ENCODE measurements around the gene APOBEC3B. TPM values are rescaled to one million over a fixed set of nuclear protein-coding genes. Genes with fewer than 3 reads are reported as not detected.

Gene APOBEC3B
- total and polyA plus RNA-seq, 2 of the 8 experiments (the other 6 are each of a cell fraction or from before 2014, with no cell fraction given): 14.2 to 74.9 TPM

GRCh38 chr22:38972558-38972957, 9.6 kb upstream of the APOBEC3B start:
- POLR2A ChIA-PET (ENCODE audit: partially characterized antibody): interaction anchor here (0.7 to 1.2 kb wide), 3 partner anchors 25 to 293 kb away, joined by 3 to 5 read pairs (median 3); no protein-coding TSS in a partner anchor
- Histone ChIP-seq H2AFZ (ENCODE audit: low read length) (no peak overlapping the region), H3K27me3 (replicated peaks in 1 of 4; ENCODE audit: control insufficient read depth in 3 of 4, extremely low read depth in 1 of 4, insufficient read depth in 3 of 4, low read length in 3 of 4) (no peaks in the 10 kb centered on the region; a peak in 2 of 7 replicates), H2BK12ac (ENCODE audit: low read depth, low read length) (no peak overlapping the region), H3K4me3 (ENCODE audit: extremely low read depth in 1 of 4, insufficient read depth in 2 of 4, low read depth in 3 of 4, low read length in 4 of 4) (no peak overlapping the region), H3K23me2 (ENCODE audit: low read depth, low read length) (no peaks in the 10 kb centered on the region), H3K79me2 (ENCODE audit: control insufficient read depth in 1 of 2, insufficient read depth in 2 of 2, low read length in 2 of 2) (no peaks in the 10 kb centered on the region), H3K27ac (ENCODE audit: low read depth, low read length) (no peak overlapping the region), H3K56ac (replicated peaks; ENCODE audit: insufficient read length, low read depth, low read length) (no peak overlapping the region), H2BK5ac (ENCODE audit: low read depth, low read length) (no peak overlapping the region), H2BK15ac (ENCODE audit: low read length) (no peak overlapping the region), H3K9me3 (ENCODE audit: insufficient read depth in 2 of 2, low read depth in 1 of 2, low read length in 1 of 2) (peaks cover 6 to 18% of the 10 kb centered on the region in 2 experiments; a peak in 3 of 4 replicates), H3K4ac (replicated peaks; ENCODE audit: insufficient read length, low read depth, low read length) (no peak overlapping the region), H2BK20ac (ENCODE audit: low read length) (no peak overlapping the region), H4K8ac (ENCODE audit: extremely low read depth, insufficient read depth, low read length) (no peak overlapping the region), H4K5ac (ENCODE audit: insufficient read length, low read depth, low read length) (no peak overlapping the region), H3K4me2 (ENCODE audit: insufficient read depth in 1 of 2, low read depth in 2 of 2, low read length in 2 of 2) (no peak overlapping the region), H4K20me1 (replicated peaks in 1 of 2; ENCODE audit: control insufficient read depth in 1 of 2, insufficient read depth in 2 of 2, low read length in 2 of 2) (no peaks in the 10 kb centered on the region), H3K36me3 (ENCODE audit: control insufficient read depth in 2 of 4, insufficient read depth in 4 of 4, low read length in 3 of 4) (no peaks in the 10 kb centered on the region), H3K23ac (ENCODE audit: insufficient read length) (no peak overlapping the region), H3K9ac (replicated peaks in 1 of 4; ENCODE audit: extremely low read depth in 1 of 4, low read depth in 3 of 4, low read length in 3 of 4) (no peak overlapping the region), H3K14ac (ENCODE audit: insufficient read length) (no peak overlapping the region), H4K91ac (replicated peaks; ENCODE audit: insufficient read length, low read length) (no peak overlapping the region), H2BK120ac (replicated peaks; ENCODE audit: low read depth, low read length) (no peak overlapping the region), H3K4me1 (replicated peaks in 1 of 4; ENCODE audit: control insufficient read depth in 3 of 4, insufficient read depth in 4 of 4, low read length in 3 of 4) (peaks cover 0 to 4% (median under 1%) of the 10 kb centered on the region in 4 experiments; a peak in 2 of 7 replicates), H2AK5ac (ENCODE audit: low read depth, low read length) (no peak overlapping the region), H3K79me1 (ENCODE audit: low read depth, low read length) (no peaks in the 10 kb centered on the region), H3K18ac (ENCODE audit: extremely low read depth, low read length) (no peak overlapping the region)
- no peak for DNase-seq (ENCODE audit: low read depth in 1 of 2, low spot score in 2 of 2)
- CTCF ChIA-PET (ENCODE audit: partially characterized antibody): interaction anchor here (1.5 to 7.1 kb wide), 5 partner anchors 9 to 337 kb away, joined by 3 to 63 read pairs (median 13); partner anchors contain the start of genes APOBEC3B and APOBEC3C
- FAIRE-seq: no peak
- WGBS, 2 experiments (ENCODE audit: extremely low coverage in 1 of 2, insufficient coverage in 1 of 2, insufficient read length in 1 of 2, insufficient replicate concordance in 2 of 2, low coverage in 1 of 2, low lambda C conversion rate in 2 of 2, missing lambda C conversion rate in 1 of 2): 94% methylated on average over 4 of the region's 5 CpGs; no CpG with 5 or more reads in 1 of the 2 experiments
- TF ChIP-seq TEAD4 (IDR thresholded peaks at IDR 0.05; ENCODE audit: low read depth, low read length): no peak
- TF ChIP-seq RAD21 (IDR thresholded peaks at IDR 0.05 in 1 of 2, conservative IDR thresholded peaks at IDR 0.05 in 1 of 2; ENCODE audit: low read depth in 2 of 2, low read length in 2 of 2): no peak
- TF ChIP-seq BCL11A (IDR thresholded peaks at IDR 0.05; ENCODE audit: low read depth in 2 of 2, low read length in 2 of 2): no peak
- no peak for TF ChIP-seq SUZ12 (IDR thresholded peaks at IDR 0.05; ENCODE audit: low read length)
